GM19193 (cell line): ENCODE data around the gene CAMTA1.

Experiments
- POLR2A ChIP-seq: IDR thresholded peaks from 4 replicates; pipeline ENCODE4 v1.6.1; 2011; ENCODE audit not compliant: insufficient read depth, insufficient read length; ENCODE audit errors: extremely low read depth

Gene CAMTA1

GRCh38 chr1:6967431-6968111 lies 182.3 kb downstream of the CAMTA1 start:
- TF ChIP-seq POLR2A: no peak

DNA sequence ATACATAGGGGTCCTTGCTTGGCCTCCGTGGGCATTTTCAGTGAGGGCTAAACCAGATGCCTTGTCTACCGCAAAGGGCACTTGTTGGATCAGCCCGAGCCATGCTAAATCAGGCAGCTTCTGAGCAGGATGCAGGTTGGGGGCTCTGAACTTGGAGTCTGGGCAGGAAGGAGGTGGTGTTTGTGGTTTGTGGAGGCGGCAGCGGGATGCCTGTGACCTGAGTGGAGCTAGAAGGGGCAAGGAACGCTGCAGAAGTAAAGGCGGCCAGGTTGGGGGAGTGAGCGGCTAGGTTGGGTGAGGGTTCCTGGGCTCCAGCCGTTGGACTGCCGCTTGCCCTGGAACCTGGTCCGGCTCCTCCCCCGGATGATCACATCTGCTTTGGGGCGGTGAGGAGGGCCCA lies 183.9 kb downstream of the CAMTA1 start:
- TF ChIP-seq POLR2A: no peak

- no peak for TF ChIP-seq POLR2A
Measured at GRCh38 chr1:6969762-6970161, 184.5 kb downstream of the CAMTA1 start.

GRCh38 chr1:6970221-6970620 lies 185.0 kb downstream of the CAMTA1 start:
- TF ChIP-seq POLR2A: no peak

GRCh38 chr1:6971048-6971447 lies 185.8 kb downstream of the CAMTA1 start:
- no peak for TF ChIP-seq POLR2A

GRCh38 chr1:6971699-6972098 lies 186.4 kb downstream of the CAMTA1 start:
- TF ChIP-seq POLR2A: no peak

GRCh38 chr1:6972399-6972798 lies 187.1 kb downstream of the CAMTA1 start:
- TF ChIP-seq POLR2A: no peak

GRCh38 chr1:6975331-6976043 lies 190.2 kb downstream of the CAMTA1 start:
- TF ChIP-seq POLR2A: no peak

GRCh38 chr1:6976044-6976375 lies 190.8 kb downstream of the CAMTA1 start:
- no peak for TF ChIP-seq POLR2A

DNA sequence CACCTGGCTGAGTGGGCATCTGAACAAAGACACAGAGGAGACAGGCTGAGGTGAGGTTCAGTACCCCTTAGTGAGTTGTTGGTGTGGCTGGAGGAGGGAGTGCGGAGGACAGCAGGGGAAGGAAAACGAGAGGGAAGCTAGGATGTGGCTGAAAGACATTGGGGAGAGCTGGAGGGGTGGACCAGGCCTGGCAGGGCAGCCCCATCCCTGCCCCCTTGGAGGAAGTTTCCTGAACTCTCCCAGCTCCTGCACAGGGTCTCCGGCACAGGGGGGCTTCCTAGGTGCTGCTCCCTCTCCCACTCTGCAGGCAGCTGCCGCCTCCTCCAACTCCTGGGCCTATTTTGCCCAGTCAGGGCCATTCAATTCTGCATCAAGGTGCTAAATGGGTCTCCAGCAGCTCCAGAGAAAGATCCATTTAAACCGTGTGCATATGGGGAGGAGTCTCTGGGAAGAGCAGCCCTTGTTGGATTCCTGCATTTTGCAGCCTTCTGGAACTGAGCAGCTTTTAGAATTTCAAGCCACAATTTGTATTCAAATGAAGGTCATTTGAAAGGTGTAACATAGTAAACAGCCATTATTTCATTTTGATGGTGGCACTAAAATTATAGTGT lies 193.9 kb downstream of the CAMTA1 start:
- TF ChIP-seq POLR2A: no peak

DNA sequence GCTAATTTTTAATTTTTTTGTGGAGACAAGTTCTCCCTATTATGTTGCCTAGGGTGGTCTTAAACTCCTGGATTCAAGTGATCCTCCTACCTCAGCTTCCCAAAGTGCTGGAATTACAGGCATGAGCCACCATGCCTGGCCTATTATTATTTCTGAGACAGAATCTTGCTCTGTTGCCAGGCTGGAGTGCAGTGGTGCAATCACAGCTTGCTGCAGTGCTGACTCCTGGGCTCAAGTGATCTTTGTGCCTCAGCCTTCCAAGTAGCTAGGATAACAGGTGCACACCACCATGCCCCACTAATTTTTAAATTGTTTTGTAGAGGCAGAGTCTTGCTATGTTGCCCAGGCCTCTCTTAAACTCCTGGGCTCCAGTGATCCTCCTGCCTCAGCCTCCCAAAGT lies 196.3 kb downstream of the CAMTA1 start:
- no peak for TF ChIP-seq POLR2A

DNA sequence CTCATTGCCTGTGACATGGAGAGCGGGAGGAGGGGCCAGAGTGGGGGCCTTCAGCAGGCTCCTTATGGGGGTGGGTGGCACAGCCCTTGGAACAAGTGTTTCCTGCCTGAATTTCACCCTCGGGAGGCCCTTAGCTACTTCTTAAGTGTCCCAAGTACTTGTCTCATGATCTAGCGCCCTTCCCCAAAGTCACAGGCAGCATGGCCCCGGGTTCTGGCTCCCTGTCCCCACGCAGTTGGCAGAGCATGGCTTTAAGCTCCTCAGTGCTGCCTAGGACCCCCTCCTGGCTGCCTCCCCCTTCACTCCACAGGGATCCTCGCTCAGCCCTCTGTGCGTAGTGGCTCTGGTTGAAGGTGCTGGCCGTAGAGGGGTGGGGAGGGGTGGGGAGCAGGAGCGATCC lies 197.2 kb downstream of the CAMTA1 start:
- no peak for TF ChIP-seq POLR2A

DNA sequence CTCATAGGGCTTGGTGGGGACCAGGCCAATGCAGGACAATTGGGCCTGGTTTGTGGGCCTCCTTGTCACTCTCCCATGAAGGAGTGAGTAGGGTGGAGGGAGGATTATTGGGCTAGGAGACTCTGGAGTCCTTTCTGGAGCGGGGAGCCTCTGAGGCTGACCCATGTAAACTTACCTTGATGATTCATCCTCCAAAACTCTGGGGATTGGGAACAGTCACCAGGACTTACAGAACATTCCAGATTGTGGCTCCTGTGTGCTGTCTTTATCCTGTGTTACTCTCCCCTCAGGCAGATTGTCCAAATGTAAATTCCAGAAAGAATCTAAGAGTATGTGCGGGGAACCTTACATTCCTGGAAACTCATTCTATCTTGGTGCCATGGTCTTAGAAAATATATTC lies 197.6 kb downstream of the CAMTA1 start:
- TF ChIP-seq POLR2A: no peak

- TF ChIP-seq POLR2A: no peak
Measured at GRCh38 chr1:6984536-6984935, 199.3 kb downstream of the CAMTA1 start.

DNA sequence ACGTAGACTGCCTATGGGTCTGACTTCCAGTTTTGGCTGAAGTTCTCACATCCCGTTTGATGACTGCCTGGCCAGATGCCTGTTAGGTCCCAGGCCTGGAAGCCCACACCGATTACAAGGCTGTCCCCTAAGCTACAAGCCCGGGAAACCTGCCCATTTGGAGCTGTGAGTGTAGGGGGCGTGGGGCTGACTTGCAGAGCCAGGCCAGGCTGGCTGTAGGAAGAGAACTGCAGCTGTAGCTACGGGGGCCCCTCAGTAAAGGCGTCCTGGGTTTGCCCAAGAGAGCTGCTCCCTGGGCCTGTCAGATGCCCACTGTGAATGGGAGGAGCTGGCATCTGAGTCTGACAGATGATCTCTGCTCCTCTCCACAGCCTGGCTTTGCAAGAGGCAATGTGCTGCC lies 199.7 kb downstream of the CAMTA1 start:
- no peak for TF ChIP-seq POLR2A

DNA sequence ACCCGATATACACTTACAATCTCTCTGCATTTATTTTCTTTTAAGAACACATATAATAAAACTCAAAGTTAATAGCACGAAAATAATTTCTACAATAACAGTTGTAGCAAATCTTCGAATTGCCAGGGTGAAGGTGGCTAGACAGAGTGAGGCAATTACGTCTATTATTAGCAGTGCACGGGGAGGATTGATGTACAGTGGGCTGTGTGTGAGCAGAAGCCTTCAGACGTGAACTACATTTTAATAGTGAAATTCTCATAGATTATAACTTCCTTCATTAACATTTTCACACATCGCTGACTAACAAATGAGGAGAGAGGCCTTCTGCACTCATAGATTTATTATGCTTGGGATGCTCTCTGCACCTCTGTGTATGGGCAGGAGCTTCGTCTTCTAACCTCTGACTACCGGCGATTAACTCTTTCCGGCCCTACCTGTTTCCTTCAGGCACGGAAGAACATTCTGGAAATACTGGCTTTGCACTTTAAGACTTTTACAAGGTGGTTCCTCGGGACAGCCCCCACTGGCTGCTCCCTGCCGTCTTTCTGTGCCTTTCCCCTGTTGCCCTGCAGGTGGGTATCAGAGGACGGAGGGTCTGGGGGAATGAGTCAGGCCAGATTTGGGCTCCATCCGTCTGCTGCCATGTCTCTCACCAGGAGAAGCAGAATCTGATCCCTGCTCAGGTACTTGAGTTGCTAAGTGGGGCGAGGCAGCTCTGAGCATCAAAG lies 200.5 kb downstream of the CAMTA1 start:
- TF ChIP-seq POLR2A: no peak

DNA sequence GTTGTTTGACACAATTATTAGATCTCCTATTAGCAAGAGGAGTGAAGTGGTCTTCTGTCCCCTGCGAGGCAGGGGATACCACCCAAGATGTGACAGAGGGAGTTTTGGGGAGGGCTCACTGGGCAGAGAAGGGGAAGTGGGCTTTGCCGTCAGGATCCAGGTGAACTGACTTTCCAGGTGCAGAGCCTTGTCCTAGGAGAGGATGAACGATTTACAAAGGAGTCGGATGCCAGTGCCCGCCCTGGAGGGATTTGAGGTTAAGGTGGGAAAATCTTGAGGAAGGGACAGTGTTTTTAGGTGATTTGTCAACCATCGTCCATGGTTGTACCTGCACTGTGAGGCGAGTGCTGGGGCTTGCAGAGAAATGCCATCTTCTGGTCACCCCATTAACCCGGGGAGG lies 201.0 kb downstream of the CAMTA1 start:
- no peak for TF ChIP-seq POLR2A

DNA sequence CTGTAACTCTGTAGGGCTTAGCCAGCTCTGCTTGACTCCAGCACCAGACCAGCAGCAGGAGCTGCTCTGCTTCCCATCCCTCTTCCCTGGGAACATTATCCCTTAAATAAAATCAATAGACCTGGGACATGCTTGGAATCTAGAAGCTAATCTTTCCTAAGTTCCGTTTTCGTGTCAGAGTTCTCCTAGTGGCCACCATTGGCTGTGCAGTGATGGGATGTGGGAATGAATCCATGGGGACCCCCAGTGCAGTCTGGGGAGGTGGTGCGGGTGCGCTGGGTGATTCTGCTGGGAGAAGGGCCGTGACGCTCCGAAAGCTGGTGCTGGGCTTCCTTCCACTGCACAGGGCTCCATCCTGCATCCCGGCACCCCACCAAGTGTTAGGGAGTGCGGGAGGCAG lies 202.7 kb downstream of the CAMTA1 start:
- TF ChIP-seq POLR2A: no peak
